Right forelimb (tissue), 1 donor: Measurements from ENCODE around the gene CLMN.

ENCODE experiments used
- DNase-seq: peaks from one replicate; pipeline ENCODE4 v3.0.0-alpha.2; 2018

The CLMN gene

GRCh38 chr14:95319312-95320077 is at the start of gene CLMN:
Gene CLMN (minus strand): TSS chr14:95319908. CDS start chr14:95319792, 116 bp downstream.
- peak; percentile 61 for DNase-seq

GRCh38 chr14:95365401-95365800 is 45.7 kb upstream of the CLMN start:
- no peak for DNase-seq

GRCh38 chr14:95364481-95365209 is 44.9 kb upstream of the CLMN start:
- DNase-seq: no peak

GRCh38 chr14:95363468-95363954 is 43.8 kb upstream of the CLMN start:
- DNase-seq: no peak

- DNase-seq: no peak
Measured at GRCh38 chr14:95362138-95362494, 42.4 kb upstream of the CLMN start.

DNA sequence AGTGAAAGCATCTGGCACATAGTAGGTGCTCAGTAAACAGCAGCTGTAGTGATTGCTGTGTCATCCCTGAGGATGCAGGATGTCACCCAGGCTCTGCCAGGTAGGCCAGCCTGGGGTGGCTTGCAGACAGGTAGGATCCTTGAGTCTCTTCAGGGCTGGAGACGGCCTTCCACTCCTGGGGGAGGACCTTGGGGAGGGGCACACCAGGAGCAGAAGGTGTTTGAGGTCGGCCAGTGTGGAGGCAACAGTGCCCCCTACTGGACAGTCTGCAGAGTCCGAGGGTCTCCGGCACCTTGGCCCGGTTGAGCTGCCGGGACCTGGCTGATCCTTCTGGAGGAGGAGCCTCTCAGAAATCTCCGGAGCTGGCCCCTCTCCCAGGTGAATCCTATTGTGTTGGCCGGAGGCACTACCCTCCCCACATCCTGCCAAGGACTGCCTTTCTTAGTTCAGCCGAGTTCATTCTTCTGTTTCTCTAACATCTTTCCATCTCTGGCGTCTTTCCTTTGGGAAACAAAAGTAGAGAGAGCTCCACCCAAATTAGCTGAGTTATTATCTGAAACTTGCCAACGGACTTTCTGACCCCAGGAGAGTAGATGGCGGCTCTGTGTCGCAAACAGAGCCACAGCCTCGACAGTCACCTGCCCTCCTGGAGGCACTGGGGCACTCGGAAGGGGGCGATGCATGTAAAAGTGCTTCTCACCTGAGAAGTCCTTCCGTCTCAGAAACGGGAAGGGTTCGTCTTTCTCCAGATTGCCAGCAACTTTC is 41.8 kb upstream of the CLMN start:
- no peak for DNase-seq

DNA sequence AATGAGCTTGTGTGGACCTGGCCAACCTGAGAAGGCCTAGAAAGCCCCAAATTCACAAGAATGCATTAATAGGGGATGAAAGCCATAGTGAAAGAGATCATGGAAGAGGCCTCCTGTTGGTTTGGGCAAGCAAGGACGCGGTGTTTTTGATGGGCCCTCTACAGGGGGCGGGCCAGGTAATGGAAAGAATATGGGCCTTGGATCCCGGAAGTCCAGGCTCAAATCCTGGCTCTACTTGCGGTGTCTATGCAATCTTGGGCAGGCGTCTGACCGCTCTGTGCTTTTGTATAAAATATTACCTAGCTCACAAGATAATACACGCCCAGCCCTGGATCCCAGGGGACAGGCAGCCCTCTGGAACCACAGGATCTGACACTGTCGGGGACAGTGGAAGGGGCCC is 41.1 kb upstream of the CLMN start:
- DNase-seq: no peak

DNA sequence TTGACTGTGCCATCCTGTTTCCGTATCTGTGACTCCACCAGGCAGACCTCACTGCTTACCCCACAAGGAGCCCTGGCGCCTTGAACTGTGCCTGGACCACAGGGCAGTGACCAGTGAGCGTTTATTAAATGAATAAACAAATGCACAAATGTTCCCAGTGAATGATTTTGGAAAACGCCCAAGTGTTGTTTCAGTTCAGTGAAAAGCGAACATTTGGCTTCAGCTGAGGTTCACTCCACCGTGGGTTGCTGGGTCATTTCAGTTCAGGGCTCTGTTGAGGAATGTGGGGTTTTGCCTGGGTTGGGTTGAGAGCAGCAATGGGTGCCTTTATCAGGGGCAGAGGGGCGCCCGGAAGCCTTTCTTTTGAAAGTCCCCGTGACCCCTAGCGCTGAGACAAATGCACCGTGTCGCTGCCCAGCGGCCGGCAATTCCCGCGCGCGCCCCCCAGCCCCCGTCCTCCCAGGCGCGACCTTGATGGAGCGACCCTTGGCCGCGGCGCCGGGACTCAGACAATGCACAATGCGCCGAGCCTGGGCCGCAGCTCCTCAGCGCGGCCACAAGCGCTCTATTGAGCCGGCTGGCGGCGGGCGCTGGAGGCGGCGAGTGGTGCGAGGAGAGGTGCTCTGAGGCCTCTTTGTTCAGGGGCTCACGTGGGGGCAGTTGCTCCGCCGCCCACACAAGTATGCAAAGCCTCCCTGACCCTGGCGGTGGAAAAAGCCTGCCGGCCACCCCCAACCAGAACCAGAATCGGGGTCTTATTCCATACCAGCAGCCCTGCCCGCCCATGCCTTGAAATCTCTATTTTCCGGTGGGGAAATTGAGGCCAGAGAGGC is 40.5 kb upstream of the CLMN start:
- DNase-seq: no peak

DNA sequence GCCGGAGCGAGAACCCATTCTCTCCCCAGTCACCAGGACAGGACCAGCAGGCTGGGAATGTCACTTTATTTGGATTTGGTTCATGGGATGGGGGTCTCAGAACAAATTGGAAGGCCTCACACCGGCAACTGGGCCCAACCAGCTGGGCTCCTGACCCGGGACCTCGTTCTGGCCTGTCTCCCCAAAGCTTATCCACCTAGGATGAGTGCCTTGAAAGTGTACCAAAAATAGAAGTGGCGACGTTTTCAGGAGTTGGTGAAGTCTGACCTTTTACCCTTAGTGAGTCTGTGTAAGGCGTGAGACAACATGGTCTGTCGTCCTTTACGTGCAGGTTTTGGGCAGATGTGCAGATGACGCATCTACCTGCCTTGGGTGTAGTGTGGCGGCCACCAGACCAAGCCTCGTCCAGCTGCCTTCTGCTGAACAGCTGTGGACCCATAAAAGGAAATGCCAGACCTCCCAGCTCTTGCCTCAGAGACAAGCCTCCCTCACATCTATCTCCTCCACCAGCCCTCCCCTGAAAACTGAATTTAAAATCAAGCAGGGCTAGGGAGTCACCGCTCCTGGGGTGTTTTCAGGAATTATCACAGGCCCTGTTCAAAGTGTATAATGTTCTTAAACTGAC is 36.6 kb upstream of the CLMN start:
- DNase-seq: no peak

- no peak for DNase-seq
Measured at GRCh38 chr14:95355422-95355821, 35.7 kb upstream of the CLMN start.

GRCh38 chr14:95354834-95355233 is 35.1 kb upstream of the CLMN start:
- DNase-seq: no peak

DNA sequence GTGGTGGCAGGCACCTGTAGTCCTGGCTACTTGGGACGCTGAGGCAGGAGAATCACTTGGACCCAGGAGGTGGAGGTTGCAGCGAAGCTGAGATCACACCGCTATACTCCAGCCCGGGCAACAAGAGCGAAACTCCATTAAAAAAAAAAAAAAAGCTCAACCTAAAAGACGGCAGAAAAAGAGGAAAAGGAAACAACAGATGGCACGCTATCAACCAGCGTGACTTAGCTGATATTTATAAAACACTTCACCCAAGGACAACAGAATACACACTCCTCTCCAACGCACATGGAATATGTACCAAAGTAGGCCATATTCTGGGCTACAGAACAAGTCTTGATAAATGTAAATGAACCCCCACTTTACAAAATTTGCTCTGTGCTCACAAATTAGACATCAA is 34.0 kb upstream of the CLMN start:
- no peak for DNase-seq

- no peak for DNase-seq
Measured at GRCh38 chr14:95353007-95353406, 33.3 kb upstream of the CLMN start.

DNA sequence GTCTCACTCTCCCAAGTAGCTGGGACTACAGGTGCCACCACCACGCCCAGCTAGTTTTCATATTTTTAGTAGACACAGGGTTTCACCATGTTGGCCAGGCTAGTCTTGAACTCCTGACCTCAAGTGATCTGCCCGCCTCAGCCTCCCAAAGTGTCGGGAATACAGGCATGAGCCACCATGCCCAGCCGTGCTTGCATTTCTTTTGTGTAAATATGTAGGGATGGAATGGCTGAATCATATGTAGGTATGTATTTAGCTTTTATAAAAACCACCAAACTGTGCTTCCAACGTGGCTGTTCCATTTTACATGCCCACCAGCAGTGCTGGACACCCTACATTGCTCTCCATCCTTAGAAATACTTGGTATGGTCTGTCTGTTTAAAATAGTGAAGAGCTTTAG is 32.8 kb upstream of the CLMN start:
- no peak for DNase-seq

DNA sequence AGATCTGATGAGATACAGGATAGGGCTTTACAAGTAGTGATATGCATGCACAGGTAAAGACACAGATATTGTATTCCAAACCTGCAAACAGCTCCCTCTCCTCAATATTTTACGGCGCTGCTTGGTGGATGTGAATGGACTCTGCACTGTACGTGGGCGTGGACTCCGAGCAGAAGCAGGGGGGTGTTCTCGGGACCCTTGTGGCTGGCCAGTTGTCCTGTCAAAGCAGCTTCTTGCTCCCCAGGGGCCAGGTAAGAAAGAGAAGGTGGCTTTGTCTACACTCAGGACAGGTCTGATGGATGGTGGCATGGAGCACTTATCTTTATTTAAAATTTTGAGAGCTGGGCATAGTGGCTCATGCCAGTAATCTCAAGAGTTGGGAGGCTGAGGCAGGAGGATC is 29.5 kb upstream of the CLMN start:
- DNase-seq: no peak

- no peak for DNase-seq
Measured at GRCh38 chr14:95348395-95349080, 28.8 kb upstream of the CLMN start.

GRCh38 chr14:95346820-95347219 is 27.1 kb upstream of the CLMN start:
- DNase-seq: no peak

DNA sequence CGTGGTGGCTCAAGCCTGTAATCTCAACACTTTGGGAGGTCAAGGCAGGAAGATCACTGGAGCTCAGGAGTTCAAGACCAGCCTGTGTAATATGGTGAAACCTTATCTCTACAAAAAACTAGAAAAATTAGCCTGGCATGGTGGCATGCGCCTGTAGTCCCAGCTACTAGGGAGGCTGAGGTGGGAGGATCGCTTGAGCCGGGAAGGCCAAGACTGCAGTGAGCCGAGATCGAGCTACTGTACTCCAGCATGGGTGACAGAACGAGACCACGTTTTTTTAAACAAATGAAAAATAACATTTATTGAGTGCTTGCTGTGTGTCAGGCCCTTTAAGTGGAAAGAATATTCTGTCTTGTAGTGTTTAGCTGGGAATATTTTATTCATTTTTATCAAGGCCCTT is 26.6 kb upstream of the CLMN start:
- DNase-seq: no peak

DNA sequence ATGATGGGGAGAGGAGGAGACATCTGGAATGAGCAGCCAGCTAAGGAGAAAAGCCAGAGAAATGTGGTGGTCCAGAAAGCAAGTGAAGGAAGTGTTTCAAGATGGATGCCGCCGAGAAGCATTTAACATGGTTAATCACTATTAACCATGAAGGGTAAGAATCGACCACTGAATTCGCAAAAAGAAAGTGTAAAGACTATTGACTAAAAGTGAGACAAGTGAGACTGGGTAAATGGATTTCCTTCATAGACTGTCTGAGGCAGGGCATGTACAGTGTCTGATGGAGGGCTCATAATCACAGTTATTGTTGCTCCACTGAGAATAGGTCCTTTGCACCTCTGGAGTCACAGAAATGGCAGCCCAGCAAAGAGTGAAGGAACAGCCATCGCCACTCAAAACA is 25.3 kb upstream of the CLMN start:
- DNase-seq: no peak

DNA sequence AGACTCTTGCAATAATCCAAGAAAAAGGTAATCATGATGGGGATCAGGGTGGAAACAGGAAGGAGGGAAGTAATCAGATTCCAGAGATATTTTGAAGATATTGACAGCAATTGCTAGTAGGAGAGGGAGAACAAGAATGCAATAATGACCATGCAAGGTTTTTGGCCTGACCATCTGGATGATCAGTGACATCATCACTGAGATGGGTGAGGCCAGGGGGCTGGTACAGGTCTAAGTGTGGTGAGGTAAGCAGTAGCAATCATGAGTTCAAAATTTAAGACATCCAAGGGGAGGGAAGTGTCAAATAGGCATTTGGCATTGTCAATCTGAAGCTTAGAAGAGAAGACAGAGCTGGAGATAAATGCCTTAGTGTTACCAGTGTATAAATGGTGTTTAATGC is 24.8 kb upstream of the CLMN start:
- DNase-seq: no peak

DNA sequence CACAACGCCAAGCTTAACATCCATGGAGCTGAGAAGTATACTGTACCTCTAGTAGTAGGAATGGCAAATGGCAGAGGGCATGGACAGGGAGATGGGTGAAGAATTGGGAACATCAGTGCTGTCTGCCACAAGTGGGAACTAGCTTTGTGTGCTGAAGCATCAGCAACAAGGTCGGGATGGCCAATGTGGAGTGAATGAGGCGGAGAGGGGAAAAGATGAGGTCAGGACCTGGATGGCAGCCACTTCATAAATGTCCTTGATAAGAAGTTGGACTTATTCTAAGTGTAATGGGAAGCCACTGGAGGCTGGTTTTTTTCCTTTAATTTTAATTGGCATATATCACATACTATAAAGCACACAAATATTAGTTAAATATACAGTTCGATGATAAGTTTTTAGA is 21.9 kb upstream of the CLMN start:
- no peak for DNase-seq

GRCh38 chr14:95341115-95341514 is 21.4 kb upstream of the CLMN start:
- no peak for DNase-seq
